ENCODE results near the gene NCK2. TPM values are rescaled to one million over a fixed set of nuclear protein-coding genes. Genes with fewer than 3 reads are reported as not detected.

NCK2 gene
- total RNA-seq, 4 donors from 2014 or later: 59.8 to 130 (median 96.2) TPM

GRCh38 chr2:105820151-105820550 is 75.4 kb downstream of the NCK2 start:
- TF ChIP-seq POLR2A (IDR thresholded peaks at IDR 0.05; ENCODE audit: low read depth): no peak
- no peak for TF ChIP-seq POLR2AphosphoS5 (IDR thresholded peaks at IDR 0.05)
- TF ChIP-seq EP300 (IDR thresholded peaks at IDR 0.05): no peak
- TF ChIP-seq CTCF (IDR thresholded peaks at IDR 0.05): no peak
- Histone ChIP-seq H3K36me3 (peaks cover 0 to 14% (median 6%) of the 10 kb centered on the region in 4 donors), H3K4me3 (no peak overlapping the region), H3K4me1 (peaks cover 35 to 56% (median 51%) of the 10 kb centered on the region in 4 donors), H3K9me3 (no peaks in the 10 kb centered on the region), H3K27ac (replicated peaks in 1 of 4) (no peak overlapping the region), H3K27me3 (no peaks in the 10 kb centered on the region)
- intact Hi-C loops (cut with DNase I): no loop called here
- peak; percentile 80 for DNase-seq (ENCODE audit: extremely low spot score)
- WGBS: 87% methylated on average over 8 of the region's 8 CpGs

DNA sequence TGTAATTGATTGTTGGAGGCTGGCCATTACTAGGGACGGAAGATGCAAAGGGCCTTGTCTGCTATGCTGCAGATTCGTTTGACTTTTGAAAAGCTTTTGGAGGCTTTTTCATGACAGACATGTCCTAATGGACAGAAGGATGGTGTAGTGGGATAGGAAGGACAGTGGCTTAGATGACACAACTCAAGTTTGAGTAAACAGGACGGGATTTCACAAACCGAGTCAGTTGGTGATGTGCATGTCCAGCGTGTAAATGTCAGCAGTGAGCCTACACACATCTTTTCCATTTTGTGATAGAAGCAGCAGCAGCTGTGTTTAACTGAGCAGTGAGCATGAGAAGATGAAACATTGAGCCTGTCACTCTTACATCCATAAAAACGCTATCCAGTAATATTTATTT is 76.0 kb downstream of the NCK2 start:
- no peak for TF ChIP-seq POLR2A (IDR thresholded peaks at IDR 0.05; ENCODE audit: low read depth)
- no peak for TF ChIP-seq POLR2AphosphoS5 (IDR thresholded peaks at IDR 0.05)
- no peak for TF ChIP-seq EP300 (IDR thresholded peaks at IDR 0.05)
- TF ChIP-seq CTCF (IDR thresholded peaks at IDR 0.05): no peak
- Histone ChIP-seq H3K27ac (replicated peaks in 1 of 4) (no peak overlapping the region), H3K27me3 (no peaks in the 10 kb centered on the region), H3K36me3 (peaks cover 0 to 14% (median 6%) of the 10 kb centered on the region in 4 donors), H3K9me3 (no peaks in the 10 kb centered on the region), H3K4me1 (peaks cover 35 to 51% (median 46%) of the 10 kb centered on the region in 4 donors), H3K4me3 (no peak overlapping the region)
- peak; percentile 70 for DNase-seq (ENCODE audit: extremely low spot score)
- intact Hi-C loops (cut with DNase I): no loop called here
- WGBS: 52% methylated on average over 6 of the region's 6 CpGs

DNA sequence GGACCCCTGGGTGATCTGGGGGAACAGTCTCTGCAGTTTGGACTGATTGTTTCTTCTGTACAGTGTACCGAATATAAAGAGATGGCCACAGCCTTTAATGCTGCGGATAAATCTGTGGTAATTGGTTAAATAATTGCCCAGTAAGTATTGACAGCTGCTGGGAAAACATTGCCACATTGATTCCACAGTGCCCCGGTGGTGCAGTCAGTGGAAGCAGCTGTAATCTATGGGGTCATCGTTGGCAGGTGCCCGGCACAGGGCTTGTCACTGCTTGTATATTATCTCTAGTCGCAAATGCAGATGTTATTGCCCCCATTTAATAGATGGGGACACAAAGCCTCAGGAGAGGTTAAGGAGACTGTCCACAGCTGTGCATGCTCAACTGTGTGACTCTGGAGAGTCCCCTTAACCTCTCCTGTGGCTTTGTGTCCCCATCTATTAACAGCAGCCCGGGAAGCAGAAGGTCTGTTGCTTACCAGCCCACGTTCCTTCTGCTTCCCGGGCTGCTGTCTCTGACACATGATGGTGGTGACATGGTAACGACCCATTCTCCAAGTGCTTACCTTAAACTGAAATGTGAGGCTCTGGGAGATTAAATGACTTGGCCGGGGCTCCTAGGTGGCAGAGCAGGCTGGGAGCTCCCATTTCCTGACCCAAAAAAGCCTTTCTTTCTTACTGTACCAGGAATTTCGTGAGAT is 76.9 kb downstream of the NCK2 start:
- H3K36me3 ChIP-seq: peaks cover 0 to 13% (median 5%) of the 10 kb centered on the region in 4 donors
- H3K4me1 ChIP-seq: peaks cover 35 to 48% (median 44%) of the 10 kb centered on the region in 4 donors
- DNase-seq (ENCODE audit: extremely low spot score): peak; percentile 68
- 62% methylated on average over 12 of the region's 12 CpGs for whole genome bisulfite sequencing
- H3K27me3 ChIP-seq: no peaks in the 10 kb centered on the region
- TF ChIP-seq POLR2A (IDR thresholded peaks at IDR 0.05; ENCODE audit: low read depth) (no peak), POLR2AphosphoS5 (IDR thresholded peaks at IDR 0.05) (no peak), EP300 (IDR thresholded peaks at IDR 0.05) (no peak), CTCF (IDR thresholded peaks at IDR 0.05) (no peak)
- no peak overlapping the region for H3K4me3 ChIP-seq
- no peaks in the 10 kb centered on the region for H3K9me3 ChIP-seq
- H3K27ac ChIP-seq (replicated peaks in 1 of 4): peak overlapping the region in 1 of 4 donors; percentile 14
- intact Hi-C loops (cut with DNase I): no loop called here

- TF ChIP-seq POLR2AphosphoS5 (IDR thresholded peaks at IDR 0.05) (no peak), CTCF (IDR thresholded peaks at IDR 0.05) (no peak), POLR2A (IDR thresholded peaks at IDR 0.05; ENCODE audit: low read depth) (no peak), EP300 (IDR thresholded peaks at IDR 0.05) (no peak)
- WGBS: 72% methylated on average over 7 of the region's 7 CpGs
- intact Hi-C loops (cut with DNase I): no loop called here
Observed at GRCh38 chr2:105822186-105822585, 77.5 kb downstream of the NCK2 start.

More at GRCh38 chr2:105822186-105822585, 77.5 kb downstream of the NCK2 start:
- H3K36me3 ChIP-seq: peaks cover 0 to 7% (median 2%) of the 10 kb centered on the region in 4 donors
- peak overlapping the region in 1 of 4 donors; percentile 14 for H3K27ac ChIP-seq (replicated peaks in 1 of 4)
- H3K4me3 ChIP-seq: no peak overlapping the region
- peaks cover 35 to 48% (median 44%) of the 10 kb centered on the region in 4 donors for H3K4me1 ChIP-seq
- no peak for DNase-seq (ENCODE audit: extremely low spot score)
- H3K9me3 ChIP-seq: no peaks in the 10 kb centered on the region
- H3K27me3 ChIP-seq: no peaks in the 10 kb centered on the region
